Measurements from ENCODE around the gene CKB.

The CKB gene

GRCh38 chr14:103530831-103531230 lies 8.2 kb upstream of the CKB start:
- Histone ChIP-seq H3K9me3 (ENCODE audit: control insufficient read depth in 2 of 2, low read length in 2 of 2) (no peaks in the 10 kb centered on the region), H3K4me1 (ENCODE audit: control insufficient read depth in 2 of 2, insufficient read depth in 2 of 2, low read length in 2 of 2) (peaks cover 45 to 46% of the 10 kb centered on the region in 2 donors), H3K27ac (ENCODE audit: low read depth in 2 of 2, low read length in 2 of 2) (no peak overlapping the region), H3K9ac (ENCODE audit: low read depth in 1 of 2, low read length in 2 of 2) (no peak overlapping the region), H3K4me3 (ENCODE audit: low read length in 2 of 2) (no peak overlapping the region), H3K27me3 (ENCODE audit: control insufficient read depth in 2 of 2, insufficient read depth in 2 of 2, low read length in 2 of 2) (no peaks in the 10 kb centered on the region), H3K36me3 (ENCODE audit: control insufficient read depth in 2 of 2, insufficient read depth in 2 of 2, low read length in 2 of 2) (peaks cover 3 to 5% of the 10 kb centered on the region in 2 donors)

GRCh38 chr14:103530390-103530789 lies 7.8 kb upstream of the CKB start:
- Histone ChIP-seq H3K9me3 (ENCODE audit: control insufficient read depth in 2 of 2, low read length in 2 of 2) (no peaks in the 10 kb centered on the region), H3K27ac (ENCODE audit: low read depth in 2 of 2, low read length in 2 of 2) (no peak overlapping the region), H3K4me1 (ENCODE audit: control insufficient read depth in 2 of 2, insufficient read depth in 2 of 2, low read length in 2 of 2) (peaks cover 48% of the 10 kb centered on the region in 2 donors), H3K4me3 (ENCODE audit: low read length in 2 of 2) (peak overlapping the region in 1 of 2 donors; percentile 94), H3K36me3 (ENCODE audit: control insufficient read depth in 2 of 2, insufficient read depth in 2 of 2, low read length in 2 of 2) (peaks cover under 1 to 5% of the 10 kb centered on the region in 2 donors), H3K9ac (ENCODE audit: low read depth in 1 of 2, low read length in 2 of 2) (no peak overlapping the region), H3K27me3 (ENCODE audit: control insufficient read depth in 2 of 2, insufficient read depth in 2 of 2, low read length in 2 of 2) (no peaks in the 10 kb centered on the region)

DNA sequence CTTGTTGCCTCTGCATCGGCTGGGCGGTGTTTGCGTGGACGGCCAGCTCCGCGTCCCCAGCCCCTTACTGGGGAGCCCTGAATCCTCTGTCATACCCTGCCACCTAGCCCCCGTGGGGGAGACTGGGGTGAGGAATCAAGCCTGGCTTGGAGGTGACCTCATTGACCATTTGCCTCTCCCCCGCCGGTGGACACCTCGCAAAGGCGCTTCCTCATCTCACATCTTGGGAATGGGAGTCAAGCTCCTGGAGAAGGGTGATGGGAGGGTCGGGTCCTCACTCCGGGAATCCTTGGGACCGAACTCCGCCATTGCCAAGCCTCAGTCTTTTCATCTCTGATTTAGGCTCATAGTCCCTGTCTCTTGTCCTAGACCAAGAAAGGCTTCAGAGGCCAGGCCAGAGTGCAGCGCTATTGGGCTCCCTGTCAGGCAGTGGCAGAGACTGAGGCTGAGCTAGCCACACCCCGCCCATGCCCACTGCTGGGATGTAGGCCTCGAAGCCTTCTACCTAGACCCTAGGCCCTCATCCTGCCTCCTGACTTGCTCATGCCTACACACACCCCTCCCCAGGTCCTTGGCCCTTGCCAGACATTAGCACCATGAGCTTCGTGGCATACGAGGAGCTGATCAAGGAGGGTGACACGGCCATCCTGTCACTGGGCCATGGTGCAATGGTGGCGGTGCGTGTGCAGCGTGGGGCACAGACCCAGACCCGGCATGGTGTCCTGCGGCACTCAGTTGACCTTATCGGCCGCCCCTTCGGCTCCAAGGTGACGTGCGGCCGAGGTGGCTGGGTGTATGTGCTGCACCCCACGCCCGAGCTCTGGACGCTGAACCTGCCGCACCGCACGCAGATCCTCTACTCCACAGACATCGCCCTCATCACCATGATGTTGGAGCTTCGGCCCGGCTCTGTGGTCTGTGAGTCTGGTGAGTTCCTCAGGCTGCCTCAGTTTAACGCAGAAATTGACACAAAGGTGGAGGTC lies 7.0 kb upstream of the CKB start:
- peaks cover 48 to 53% of the 10 kb centered on the region in 2 donors for H3K4me1 ChIP-seq (ENCODE audit: control insufficient read depth in 2 of 2, insufficient read depth in 2 of 2, low read length in 2 of 2)
- peak overlapping the region; percentile 34 to 43 for H3K27ac ChIP-seq (ENCODE audit: low read depth in 2 of 2, low read length in 2 of 2)
- H3K9ac ChIP-seq (ENCODE audit: low read depth in 1 of 2, low read length in 2 of 2), result peak overlapping the region; percentile 65 to 72
- peaks cover 0 to 2% of the 10 kb centered on the region in 2 donors for H3K36me3 ChIP-seq (ENCODE audit: control insufficient read depth in 2 of 2, insufficient read depth in 2 of 2, low read length in 2 of 2)
- H3K4me3 ChIP-seq (ENCODE audit: low read length in 2 of 2), result peak overlapping the region; percentile 86 to 94
- no peaks in the 10 kb centered on the region for H3K27me3 ChIP-seq (ENCODE audit: control insufficient read depth in 2 of 2, insufficient read depth in 2 of 2, low read length in 2 of 2)
- no peaks in the 10 kb centered on the region for H3K9me3 ChIP-seq (ENCODE audit: control insufficient read depth in 2 of 2, low read length in 2 of 2)

- Histone ChIP-seq H3K9ac (ENCODE audit: low read depth in 1 of 2, low read length in 2 of 2) (peak within 1 kb of the TSS; percentile 65 to 93), H3K36me3 (ENCODE audit: control insufficient read depth in 2 of 2, insufficient read depth in 2 of 2, low read length in 2 of 2) (no peaks in the 10 kb centered on the region)
Observed at GRCh38 chr14:103528587-103529382, 6.2 kb upstream of the CKB start, which contains the start of gene TRMT61A. TRMT61A (plus strand) TSS chr14:103529196; CDS start chr14:103529979, 783 bp downstream.

GRCh38 chr14:103528146-103528586 lies 5.5 kb upstream of the CKB start:
- Histone ChIP-seq H3K27me3 (ENCODE audit: control insufficient read depth in 2 of 2, insufficient read depth in 2 of 2, low read length in 2 of 2) (no peaks in the 10 kb centered on the region), H3K9me3 (ENCODE audit: control insufficient read depth in 2 of 2, low read length in 2 of 2) (no peaks in the 10 kb centered on the region), H3K9ac (ENCODE audit: low read depth in 1 of 2, low read length in 2 of 2) (peak overlapping the region; percentile 60 to 93), H3K36me3 (ENCODE audit: control insufficient read depth in 2 of 2, insufficient read depth in 2 of 2, low read length in 2 of 2) (no peaks in the 10 kb centered on the region), H3K4me3 (ENCODE audit: low read length in 2 of 2) (peak overlapping the region; percentile 71 to 94), H3K27ac (ENCODE audit: low read depth in 2 of 2, low read length in 2 of 2) (peak overlapping the region; percentile 91 to 98), H3K4me1 (ENCODE audit: control insufficient read depth in 2 of 2, insufficient read depth in 2 of 2, low read length in 2 of 2) (peaks cover 57 to 68% of the 10 kb centered on the region in 2 donors)

More at GRCh38 chr14:103528587-103529382, 6.2 kb upstream of the CKB start, which contains the start of gene TRMT61A:
- Histone ChIP-seq H3K27me3 (ENCODE audit: control insufficient read depth in 2 of 2, insufficient read depth in 2 of 2, low read length in 2 of 2) (no peaks in the 10 kb centered on the region), H3K27ac (ENCODE audit: low read depth in 2 of 2, low read length in 2 of 2) (peak within 1 kb of the TSS; percentile 91 to 98), H3K9me3 (ENCODE audit: control insufficient read depth in 2 of 2, low read length in 2 of 2) (no peaks in the 10 kb centered on the region), H3K4me1 (ENCODE audit: control insufficient read depth in 2 of 2, insufficient read depth in 2 of 2, low read length in 2 of 2) (peaks cover 56 to 62% of the 10 kb centered on the region in 2 donors), H3K4me3 (ENCODE audit: low read length in 2 of 2) (peak within 1 kb of the TSS; percentile 86 to 94)

GRCh38 chr14:103527408-103528145 lies 4.9 kb upstream of the CKB start:
- Histone ChIP-seq H3K9me3 (ENCODE audit: control insufficient read depth in 2 of 2, low read length in 2 of 2) (no peaks in the 10 kb centered on the region), H3K4me3 (ENCODE audit: low read length in 2 of 2) (peak overlapping the region; percentile 71 to 94), H3K36me3 (ENCODE audit: control insufficient read depth in 2 of 2, insufficient read depth in 2 of 2, low read length in 2 of 2) (no peaks in the 10 kb centered on the region), H3K9ac (ENCODE audit: low read depth in 1 of 2, low read length in 2 of 2) (peak overlapping the region; percentile 60 to 93), H3K27me3 (ENCODE audit: control insufficient read depth in 2 of 2, insufficient read depth in 2 of 2, low read length in 2 of 2) (no peaks in the 10 kb centered on the region), H3K27ac (ENCODE audit: low read depth in 2 of 2, low read length in 2 of 2) (peak overlapping the region; percentile 91 to 98), H3K4me1 (ENCODE audit: control insufficient read depth in 2 of 2, insufficient read depth in 2 of 2, low read length in 2 of 2) (peaks cover 61 to 72% of the 10 kb centered on the region in 2 donors)

DNA sequence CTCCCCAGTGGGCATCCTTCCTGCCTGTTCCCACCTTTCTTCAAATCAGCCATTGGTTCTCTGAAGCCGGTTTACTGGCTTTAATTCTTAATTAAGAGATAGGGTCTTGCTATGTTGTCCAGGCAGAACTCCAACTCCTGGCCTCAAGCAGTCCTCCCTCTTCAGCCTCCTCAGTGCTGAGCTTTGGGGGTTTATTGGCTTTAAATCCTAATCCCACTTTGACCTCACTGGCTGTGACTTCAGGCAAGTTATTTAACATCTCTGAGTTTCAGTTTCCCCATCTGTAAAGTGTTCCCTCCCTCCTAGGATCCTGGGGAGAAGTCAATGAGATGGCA lies 4.3 kb upstream of the CKB start:
- no peaks in the 10 kb centered on the region for H3K36me3 ChIP-seq (ENCODE audit: control insufficient read depth in 2 of 2, insufficient read depth in 2 of 2, low read length in 2 of 2)
- H3K9ac ChIP-seq (ENCODE audit: low read depth in 1 of 2, low read length in 2 of 2), result peak overlapping the region in 1 of 2 donors; percentile 69
- peaks cover 64 to 72% of the 10 kb centered on the region in 2 donors for H3K4me1 ChIP-seq (ENCODE audit: control insufficient read depth in 2 of 2, insufficient read depth in 2 of 2, low read length in 2 of 2)
- H3K27ac ChIP-seq (ENCODE audit: low read depth in 2 of 2, low read length in 2 of 2), result peak overlapping the region; percentile 91
- H3K27me3 ChIP-seq (ENCODE audit: control insufficient read depth in 2 of 2, insufficient read depth in 2 of 2, low read length in 2 of 2), result no peaks in the 10 kb centered on the region
- no peak overlapping the region for H3K4me3 ChIP-seq (ENCODE audit: low read length in 2 of 2)
- no peaks in the 10 kb centered on the region for H3K9me3 ChIP-seq (ENCODE audit: control insufficient read depth in 2 of 2, low read length in 2 of 2)

DNA sequence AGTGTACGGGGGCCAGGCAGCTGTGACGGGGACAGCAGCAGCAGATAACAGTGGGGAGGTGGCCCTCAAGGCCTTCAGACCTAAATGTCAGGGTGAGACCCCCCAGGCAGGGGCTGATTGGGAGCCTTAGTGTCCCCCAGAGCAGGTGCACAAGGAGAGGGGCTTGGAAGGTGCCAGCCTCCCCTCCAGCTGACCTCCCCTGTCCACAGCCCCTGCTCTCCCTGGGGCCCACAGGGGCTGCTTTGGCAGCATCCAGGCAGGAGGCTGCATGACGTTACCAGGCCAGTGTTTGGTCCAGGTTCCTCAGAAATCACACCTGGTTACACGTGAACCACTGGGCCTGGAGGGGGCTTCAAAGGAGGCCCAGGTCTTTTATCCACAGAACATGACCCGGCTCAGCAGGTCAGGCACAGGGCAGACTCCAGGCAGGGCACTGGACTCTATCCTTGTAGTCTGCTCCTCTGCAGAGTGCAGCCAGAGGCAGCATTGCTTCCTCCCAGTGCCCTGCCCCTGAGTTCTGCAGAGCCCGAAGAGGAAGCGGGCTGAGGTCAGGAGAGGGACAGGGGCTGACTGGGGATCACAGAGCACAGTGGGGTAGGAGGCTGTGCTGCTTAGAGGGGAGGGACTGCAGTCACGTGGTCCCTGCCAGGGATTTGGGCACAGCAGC lies 3.8 kb upstream of the CKB start:
- Histone ChIP-seq H3K4me3 (ENCODE audit: low read length in 2 of 2) (no peak overlapping the region), H3K4me1 (ENCODE audit: control insufficient read depth in 2 of 2, insufficient read depth in 2 of 2, low read length in 2 of 2) (peaks cover 64 to 72% of the 10 kb centered on the region in 2 donors), H3K9me3 (ENCODE audit: control insufficient read depth in 2 of 2, low read length in 2 of 2) (no peaks in the 10 kb centered on the region), H3K27me3 (ENCODE audit: control insufficient read depth in 2 of 2, insufficient read depth in 2 of 2, low read length in 2 of 2) (no peaks in the 10 kb centered on the region), H3K36me3 (ENCODE audit: control insufficient read depth in 2 of 2, insufficient read depth in 2 of 2, low read length in 2 of 2) (no peaks in the 10 kb centered on the region), H3K27ac (ENCODE audit: low read depth in 2 of 2, low read length in 2 of 2) (peak overlapping the region; percentile 91), H3K9ac (ENCODE audit: low read depth in 1 of 2, low read length in 2 of 2) (peak overlapping the region in 1 of 2 donors; percentile 69)
